Stomach (tissue), 9 donors: Measurements from ENCODE around the gene CD3E. TPM values are rescaled to one million over a fixed set of nuclear protein-coding genes. Genes with fewer than 3 reads are reported as not detected.
A peak's percentile ranks its signal among the peaks of the same experiment; 100 is the strongest.

Experiments used
- DNase-seq, 2 donors: peaks; one replicate each; pipeline versions ENCODE4 v3.0.0 to v3.0.0-alpha.2; 2013 to 2019
- H3K27ac ChIP-seq, 5 donors: fragments of 200-600 bp in 4 of 5; sonication (generic) in 4 of 5; one replicate each; pipeline ENCODE4 v1.5.1; 2013 to 2019; ENCODE audit warnings: mild to moderate bottlenecking in 1 of 5, moderate library complexity in 1 of 5
- H3K27me3 ChIP-seq, 3 donors: fragments of 200-600 bp; sonication (generic); one replicate each; pipeline ENCODE4 v1.5.1; 2017 to 2019; ENCODE audit warnings: mixed run types in 1 of 3
- H3K36me3 ChIP-seq, 4 donors: fragments of 200-600 bp; sonication (generic); 1 replicate in 3 of 4; 2 replicates in 1 of 4; pipeline ENCODE4 v1.5.1; 2016 to 2019
- H3K4me1 ChIP-seq, 4 donors: fragments of 200-600 bp; sonication (generic); one replicate each; pipeline ENCODE4 v1.5.1; 2016 to 2019
- H3K4me3 ChIP-seq, 4 donors: fragments of 200-600 bp; sonication (generic) in 3 of 4; one replicate each; pipeline ENCODE4 v1.5.1; 2016 to 2019; ENCODE audit warnings: mild to moderate bottlenecking in 1 of 4
- H3K9me3 ChIP-seq, 4 donors: fragments of 200-600 bp; sonication (generic); one replicate each; pipeline ENCODE4 v1.5.1; 2016 to 2019
- EP300 ChIP-seq: sonication (generic); formaldehyde crosslinking; IDR thresholded peaks from one replicate; pipeline ENCODE4 v1.6.1; 2017; ENCODE audit warnings: antibody characterized with exemption
- POLR2A ChIP-seq, 4 donors: fragments of 450-650 bp; IDR thresholded peaks; one replicate each; pipeline ENCODE4 v1.6.1; 2016; ENCODE audit warnings: antibody characterized with exemption in 4 of 4, control low read depth in 2 of 4, mild to moderate bottlenecking in 1 of 4, moderate library complexity in 1 of 4
- POLR2AphosphoS5 ChIP-seq, 3 donors: sonication (generic); formaldehyde crosslinking; IDR thresholded peaks; one replicate each; pipeline ENCODE4 v1.6.1; 2016; ENCODE audit warnings: antibody characterized with exemption in 3 of 3
- WGBS, 5 donors: extraction: QIAGEN DNeasy Blood & Tissue Kit in 3 of 5; methylation state at CpG; one replicate each; pipeline versions ENCODE4 v1.1.5 to v1.1.7; 2013 to 2018; 5-methylcytosine and 5-hydroxymethylcytosine counted together
- intact Hi-C: fragments of 100-400 bp; cut with DNase I; formaldehyde crosslinking; loops from one replicate; pipeline ENCODE4 v1.15.1; 2023; ENCODE audit warnings: low total_unique reads
- polyA plus RNA-seq, 3 donors: library from polyadenylated mRNA; stranded (reverse); fragments of 200-250 nt; gene quantifications; one replicate each; pipeline ENCODE4 v1.2.3, GENCODE V29; 2013
- total RNA-seq, 5 donors: library from RNA; depleted of rRNA; stranded (reverse); fragments of >200 nt; gene quantifications; one replicate each; pipeline versions ENCODE4 v1.1.0 to v1.2.3, GENCODE V29; 2014 to 2016
- TF ChIP-seq, protein P1 (sequence below), 7 experiments: fragments of 450-650 bp in 4 of 7; fragments of 200-600 bp in 3 of 7; sonication (generic) in 3 of 7; IDR thresholded peaks; one replicate each; pipeline ENCODE4 v1.5.1; 2016 to 2019; ENCODE audit warnings: antibody characterized with exemption in 7 of 7, control low read depth in 2 of 7, mild to moderate bottlenecking in 1 of 7
- donor health status: healthy with polysubstance abuse.
- donor health status: Bipolar disorder and iron deficiency.
- donor health status: healthy.

CD3E gene
- total and polyA plus RNA-seq, 8 donors: 2.3 to 15.8 (median 5.6) TPM; not detected in 2

DNA sequence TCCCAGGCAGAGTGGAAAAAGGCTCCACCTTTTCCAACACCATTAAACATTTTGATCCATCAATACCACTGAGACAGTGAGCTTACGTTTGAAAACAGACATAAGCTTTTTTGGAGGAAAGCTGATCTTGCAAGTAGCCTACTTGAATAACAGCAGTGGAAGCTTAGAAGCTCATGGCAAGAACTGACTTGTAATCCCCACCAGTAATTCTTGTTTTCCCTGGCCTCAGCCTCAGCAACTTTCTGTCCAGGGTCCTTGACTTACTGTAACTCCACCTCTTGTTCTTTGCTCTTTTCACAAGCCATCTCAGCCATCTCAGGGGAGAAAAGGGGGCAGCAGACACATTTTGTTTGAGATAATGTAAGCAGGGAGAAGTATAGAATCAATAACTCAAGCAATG, 28.1 kb upstream of the CD3E start:
- Histone ChIP-seq H3K27ac (peak overlapping the region in 3 of 5 donors; percentile 13 to 86 (median 67)), H3K27me3 (peaks cover 0 to 14% (median 0%) of the 10 kb centered on the region in 3 donors), H3K4me3 (no peak overlapping the region), H3K36me3 (no peaks in the 10 kb centered on the region), H3K9me3 (no peaks in the 10 kb centered on the region), H3K4me1 (peaks cover 5 to 45% (median 27%) of the 10 kb centered on the region in 4 donors)
- TF ChIP-seq POLR2AphosphoS5 (IDR thresholded peaks at IDR 0.05) (no peak), POLR2A (IDR thresholded peaks at IDR 0.05) (no peak), EP300 (no peak)
- TF ChIP-seq, protein P1, sequence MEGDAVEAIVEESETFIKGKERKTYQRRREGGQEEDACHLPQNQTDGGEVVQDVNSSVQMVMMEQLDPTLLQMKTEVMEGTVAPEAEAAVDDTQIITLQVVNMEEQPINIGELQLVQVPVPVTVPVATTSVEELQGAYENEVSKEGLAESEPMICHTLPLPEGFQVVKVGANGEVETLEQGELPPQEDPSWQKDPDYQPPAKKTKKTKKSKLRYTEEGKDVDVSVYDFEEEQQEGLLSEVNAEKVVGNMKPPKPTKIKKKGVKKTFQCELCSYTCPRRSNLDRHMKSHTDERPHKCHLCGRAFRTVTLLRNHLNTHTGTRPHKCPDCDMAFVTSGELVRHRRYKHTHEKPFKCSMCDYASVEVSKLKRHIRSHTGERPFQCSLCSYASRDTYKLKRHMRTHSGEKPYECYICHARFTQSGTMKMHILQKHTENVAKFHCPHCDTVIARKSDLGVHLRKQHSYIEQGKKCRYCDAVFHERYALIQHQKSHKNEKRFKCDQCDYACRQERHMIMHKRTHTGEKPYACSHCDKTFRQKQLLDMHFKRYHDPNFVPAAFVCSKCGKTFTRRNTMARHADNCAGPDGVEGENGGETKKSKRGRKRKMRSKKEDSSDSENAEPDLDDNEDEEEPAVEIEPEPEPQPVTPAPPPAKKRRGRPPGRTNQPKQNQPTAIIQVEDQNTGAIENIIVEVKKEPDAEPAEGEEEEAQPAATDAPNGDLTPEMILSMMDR (IDR thresholded peaks at IDR 0.05): no peak
- DNase-seq: no peak
- intact Hi-C loops: no loop called here
- WGBS, 5 donors: 57 to 76% (median 70%) methylated on average over 1 of the region's 1 CpG

GRCh38 chr11:118277312-118277711, 27.2 kb upstream of the CD3E start:
- TF ChIP-seq EP300 (no peak), POLR2AphosphoS5 (IDR thresholded peaks at IDR 0.05) (peak in 2 of 3 donors; percentile 51 to 60)
- DNase-seq: peak; percentile 41 to 69
- peak overlapping the region; percentile 16 to 86 (median 47) for H3K27ac ChIP-seq
- H3K27me3 ChIP-seq: peaks cover 0 to 14% (median 0%) of the 10 kb centered on the region in 3 donors
- whole genome bisulfite sequencing, 5 donors: 73 to 88% (median 85%) methylated on average over 1 of the region's 1 CpG
- peaks cover 5 to 45% (median 23%) of the 10 kb centered on the region in 4 donors for H3K4me1 ChIP-seq
- no peaks in the 10 kb centered on the region for H3K36me3 ChIP-seq
- intact Hi-C loops: no loop called here
- no peaks in the 10 kb centered on the region for H3K9me3 ChIP-seq
- H3K4me3 ChIP-seq: no peak overlapping the region

- 75 to 88% (median 81%) methylated on average over 1 of the region's 1 CpG for WGBS, 5 donors
- H3K9me3 ChIP-seq: no peaks in the 10 kb centered on the region
- no peak overlapping the region for H3K27ac ChIP-seq
- no peak for DNase-seq
- TF ChIP-seq POLR2AphosphoS5 (IDR thresholded peaks at IDR 0.05): no peak
- TF ChIP-seq, protein P1 (IDR thresholded peaks at IDR 0.05): no peak
- TF ChIP-seq POLR2A (IDR thresholded peaks at IDR 0.05): no peak
- no peaks in the 10 kb centered on the region for H3K36me3 ChIP-seq
- no peaks in the 10 kb centered on the region for H3K27me3 ChIP-seq
- intact Hi-C loops: no loop called here
- peaks cover 0 to 16% (median 3%) of the 10 kb centered on the region in 4 donors for H3K4me1 ChIP-seq
- H3K4me3 ChIP-seq: no peak overlapping the region
These were observed 23.2 kb upstream of the CD3E start for GRCh38 chr11:118281284-118281683.

DNA sequence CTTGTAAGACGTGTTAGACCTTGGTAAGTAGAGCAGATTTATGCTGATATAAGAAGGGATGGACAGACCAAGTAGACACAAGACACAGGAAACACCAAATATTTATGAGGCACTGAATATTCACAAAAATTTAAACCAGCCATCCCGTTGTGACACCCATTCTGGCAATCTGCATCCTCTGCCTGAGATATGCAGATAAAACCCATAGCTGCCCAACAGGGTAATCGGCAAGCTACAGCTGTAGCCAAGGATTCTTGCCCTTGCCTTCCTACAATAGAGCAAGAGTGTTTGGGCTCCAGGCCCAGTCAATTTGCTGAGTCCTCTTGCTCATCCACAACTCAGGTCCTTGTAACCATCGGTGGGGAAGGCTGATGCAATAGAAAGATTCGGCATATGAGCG, 21.9 kb upstream of the CD3E start:
- peaks cover 0 to 3% (median 0%) of the 10 kb centered on the region in 4 donors for H3K4me1 ChIP-seq

More for the DNA sequence above, 21.9 kb upstream of the CD3E start:
- no peak for DNase-seq
- WGBS, 5 donors: 74 to 89% (median 79%) methylated on average over 6 of the region's 6 CpGs
- Histone ChIP-seq H3K27me3 (no peaks in the 10 kb centered on the region), H3K9me3 (no peaks in the 10 kb centered on the region), H3K36me3 (no peaks in the 10 kb centered on the region), H3K4me3 (no peak overlapping the region), H3K27ac (no peak overlapping the region)
- TF ChIP-seq EP300 (no peak), POLR2AphosphoS5 (IDR thresholded peaks at IDR 0.05) (no peak), POLR2A (IDR thresholded peaks at IDR 0.05) (no peak)
- TF ChIP-seq, protein P1 (IDR thresholded peaks at IDR 0.05): no peak
- intact Hi-C loops: no loop called here
